ENCODE data around the gene MICAL3. TPM values are rescaled to one million over a fixed set of nuclear protein-coding genes. Genes with fewer than 3 reads are reported as not detected.

The MICAL3 gene
- total RNA-seq, 1 experiment from 2014 or later: 13.4 TPM

DNA sequence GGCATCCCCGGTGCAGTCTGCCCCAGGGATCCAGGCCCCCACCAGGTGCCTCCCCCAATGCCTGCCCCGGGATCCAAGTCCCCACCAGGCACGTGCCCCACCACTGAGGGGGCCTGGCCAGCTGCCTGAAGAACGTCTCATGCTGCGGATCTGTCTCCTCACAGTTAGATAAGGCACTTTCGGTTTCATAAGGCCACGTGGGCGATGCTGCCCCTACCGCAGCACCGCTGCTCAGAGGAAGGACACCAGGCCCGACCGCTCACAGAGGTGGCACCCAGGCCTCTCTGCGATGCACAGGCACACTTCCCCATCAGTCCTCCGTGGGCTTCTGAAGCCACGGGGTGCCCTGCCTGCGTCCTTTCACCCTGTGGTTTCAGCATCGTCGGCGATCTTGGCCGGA, 182.0 kb downstream of the MICAL3 start:
- DNase-seq (ENCODE audit: low spot score): no peak

DNA sequence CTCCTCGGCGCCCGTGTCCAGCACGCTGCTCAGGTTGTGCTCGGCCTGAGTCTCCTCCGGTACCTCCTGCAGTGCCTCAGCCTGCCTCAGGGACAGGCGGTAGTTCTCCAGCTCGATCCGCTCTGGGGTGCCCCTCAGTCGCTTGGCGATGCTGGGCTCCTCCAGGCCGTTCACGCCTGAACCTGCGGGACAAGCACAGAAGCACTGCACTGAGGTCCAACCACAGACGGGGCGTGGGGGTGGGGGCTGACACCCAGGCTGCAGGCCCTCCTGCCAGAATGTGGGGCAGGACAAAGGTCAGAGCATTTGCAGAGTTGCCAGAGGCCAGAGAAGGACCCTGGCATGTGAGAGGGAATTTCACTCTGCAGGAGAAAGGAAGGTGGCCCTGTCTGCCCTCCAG, 182.5 kb downstream of the MICAL3 start:
- no peak for DNase-seq (ENCODE audit: low spot score)

DNA sequence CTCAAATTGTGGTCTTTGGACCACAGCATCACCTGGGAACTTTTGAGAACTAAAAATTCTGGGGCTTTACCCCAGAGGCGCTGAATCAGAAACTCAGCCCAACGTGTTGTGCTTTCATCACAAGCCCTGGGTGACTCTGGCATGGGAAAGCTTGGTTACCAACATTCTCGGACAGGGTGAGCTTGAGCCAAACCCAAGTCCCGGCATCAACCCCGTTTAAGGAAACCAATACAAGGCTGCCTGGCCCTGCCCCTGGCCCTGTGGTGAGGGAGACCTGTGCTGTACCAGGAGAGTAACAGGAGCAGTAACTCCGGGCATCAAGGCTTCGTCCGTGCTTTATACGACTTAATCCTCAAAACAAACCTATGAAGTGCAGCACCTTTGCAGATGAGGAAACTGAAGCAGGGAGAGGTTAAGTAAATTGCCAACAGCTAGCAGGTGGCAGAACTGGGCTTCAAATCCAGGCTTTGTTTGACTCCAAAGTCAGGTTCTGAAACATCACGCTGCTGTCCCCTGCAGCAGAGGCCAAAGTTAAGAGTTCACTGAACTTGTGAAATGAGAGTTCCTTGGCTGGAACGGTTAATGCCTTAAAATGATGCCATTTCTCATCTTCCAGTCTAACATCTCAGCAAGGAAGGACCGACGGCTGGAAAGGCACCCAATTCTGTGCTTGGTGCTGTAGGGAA, 186.0 kb downstream of the MICAL3 start:
- no peak for DNase-seq (ENCODE audit: low spot score)

DNA sequence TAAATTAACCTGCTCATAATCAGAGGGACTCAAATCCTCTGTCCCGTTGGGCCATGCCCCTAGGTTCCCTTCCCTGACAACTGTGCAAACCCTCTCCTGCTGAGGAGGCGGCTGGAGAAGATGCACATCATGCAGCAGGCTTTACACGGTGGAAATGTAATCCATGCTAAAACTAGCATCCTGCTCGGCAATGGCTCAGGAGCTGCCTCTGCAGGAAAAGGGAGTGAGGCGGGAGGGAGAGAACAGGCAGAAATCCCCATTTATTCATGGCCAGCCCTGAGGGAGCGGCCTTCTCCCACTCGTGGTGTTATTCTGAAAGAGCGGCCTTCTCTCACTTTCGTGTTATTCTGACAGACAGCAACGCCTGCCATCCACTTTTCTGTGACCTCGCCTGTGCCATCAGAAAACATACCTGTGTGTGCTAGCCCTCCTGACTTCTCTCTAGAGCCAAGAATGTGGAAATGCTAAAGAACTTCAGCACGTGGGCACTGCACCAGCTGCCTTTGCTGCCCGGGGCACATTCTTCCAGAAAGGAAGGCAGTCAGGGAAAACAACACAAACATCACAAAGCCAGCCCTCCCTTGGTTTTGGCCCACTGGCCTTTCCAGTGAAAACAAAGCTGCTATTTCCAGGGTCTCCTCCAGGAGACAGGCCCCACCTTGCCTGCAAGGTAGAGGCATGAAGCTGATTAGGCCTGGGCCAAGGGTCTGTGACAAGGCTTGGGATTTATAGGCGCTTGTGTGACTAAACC, 187.2 kb downstream of the MICAL3 start:
- no peak for DNase-seq (ENCODE audit: low spot score)

DNA sequence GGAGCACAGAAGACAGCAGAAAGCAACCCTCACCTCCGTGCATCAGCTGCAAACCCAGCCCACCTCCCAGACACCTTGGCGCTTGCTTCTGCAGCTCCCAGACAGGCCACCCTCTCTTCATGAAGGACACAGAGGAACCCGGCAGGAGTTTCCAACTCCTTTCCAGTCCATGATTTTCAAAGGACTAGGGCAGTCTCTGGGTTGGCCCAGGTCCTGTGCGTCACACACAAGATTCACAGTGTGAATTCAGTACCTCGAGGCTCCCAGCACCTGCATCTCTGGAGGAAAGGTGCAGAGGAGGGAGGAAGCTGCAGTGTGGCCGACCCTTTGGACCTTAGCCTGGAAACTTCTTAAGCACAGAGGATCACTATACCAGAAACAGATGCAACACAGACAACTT, 189.1 kb downstream of the MICAL3 start:
- no peak for DNase-seq (ENCODE audit: low spot score)

DNA sequence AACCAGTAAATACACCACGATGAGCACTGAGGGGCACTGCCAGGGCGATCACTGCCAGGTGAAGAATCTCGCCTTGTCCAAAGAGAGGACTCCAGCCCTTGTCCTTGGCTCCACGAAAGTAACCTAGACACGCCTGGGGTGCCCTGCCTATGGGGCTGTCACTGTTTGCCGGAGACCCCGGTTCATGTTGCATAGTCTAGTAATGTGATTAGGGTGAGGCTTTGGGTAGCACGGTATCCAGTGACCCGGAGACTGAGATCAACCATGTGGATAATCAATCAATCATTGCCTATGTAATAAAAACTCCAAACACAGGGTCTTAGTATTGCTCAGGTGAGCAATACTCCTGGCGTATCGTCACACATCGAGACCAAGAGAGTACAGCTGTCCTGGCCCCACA, 190.9 kb downstream of the MICAL3 start:
- no peak for DNase-seq (ENCODE audit: low spot score)

DNA sequence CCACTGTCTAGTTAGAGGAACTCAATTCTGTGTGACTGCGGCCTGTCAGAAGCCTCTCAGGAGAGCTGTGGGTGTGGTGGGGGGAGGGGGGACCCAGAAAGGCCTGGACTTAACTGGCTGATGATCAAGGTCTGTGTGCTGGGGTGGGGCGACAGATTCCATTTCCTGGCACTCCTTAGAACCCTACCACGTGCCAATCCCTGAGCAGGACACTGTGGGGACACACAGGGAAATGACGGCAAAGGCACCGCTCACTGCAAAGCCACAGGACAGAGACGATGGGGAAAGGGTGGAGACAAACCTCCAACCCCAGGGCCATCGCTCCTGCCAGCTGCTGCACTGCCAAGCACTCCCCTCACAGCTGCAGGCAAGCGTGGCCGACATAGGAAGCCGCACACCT, 191.7 kb downstream of the MICAL3 start:
- no peak for DNase-seq (ENCODE audit: low spot score)

DNA sequence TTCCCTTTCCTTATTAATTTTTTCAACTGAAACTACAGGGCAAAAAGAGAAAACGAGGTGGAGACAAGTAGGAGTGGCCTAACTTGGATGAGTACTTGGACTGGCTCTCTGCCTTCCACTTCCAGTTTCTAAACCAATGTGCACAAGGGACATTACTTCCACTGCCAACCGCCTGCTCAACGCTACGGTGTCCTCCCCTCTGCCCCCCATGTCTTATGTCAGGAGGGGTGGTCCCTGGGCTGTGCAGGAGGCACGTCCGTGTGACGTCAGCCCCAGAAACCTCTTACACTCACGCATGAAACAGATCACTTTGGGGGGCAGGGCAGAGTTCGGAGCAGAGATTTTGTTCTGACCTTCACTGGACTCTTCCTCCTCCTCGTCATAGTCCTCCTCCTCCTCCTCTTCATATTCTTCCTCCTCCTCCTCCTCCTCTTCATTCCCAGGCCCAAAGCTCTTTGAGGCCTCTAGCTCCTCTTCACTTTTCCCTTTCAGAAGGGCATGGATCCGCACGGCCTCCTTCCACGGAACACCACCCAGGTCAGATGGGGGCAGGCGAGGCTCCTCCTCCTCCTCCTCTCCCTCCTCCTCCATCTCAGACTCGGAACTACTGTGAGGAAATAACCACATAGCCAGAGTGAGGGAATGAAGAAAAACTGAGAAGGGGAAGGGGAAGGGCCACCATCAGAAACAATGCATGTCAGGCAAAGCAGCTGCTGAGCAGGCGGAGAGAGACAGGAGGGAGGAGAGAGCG, 192.7 kb downstream of the MICAL3 start:
- DNase-seq (ENCODE audit: low spot score): no peak

DNA sequence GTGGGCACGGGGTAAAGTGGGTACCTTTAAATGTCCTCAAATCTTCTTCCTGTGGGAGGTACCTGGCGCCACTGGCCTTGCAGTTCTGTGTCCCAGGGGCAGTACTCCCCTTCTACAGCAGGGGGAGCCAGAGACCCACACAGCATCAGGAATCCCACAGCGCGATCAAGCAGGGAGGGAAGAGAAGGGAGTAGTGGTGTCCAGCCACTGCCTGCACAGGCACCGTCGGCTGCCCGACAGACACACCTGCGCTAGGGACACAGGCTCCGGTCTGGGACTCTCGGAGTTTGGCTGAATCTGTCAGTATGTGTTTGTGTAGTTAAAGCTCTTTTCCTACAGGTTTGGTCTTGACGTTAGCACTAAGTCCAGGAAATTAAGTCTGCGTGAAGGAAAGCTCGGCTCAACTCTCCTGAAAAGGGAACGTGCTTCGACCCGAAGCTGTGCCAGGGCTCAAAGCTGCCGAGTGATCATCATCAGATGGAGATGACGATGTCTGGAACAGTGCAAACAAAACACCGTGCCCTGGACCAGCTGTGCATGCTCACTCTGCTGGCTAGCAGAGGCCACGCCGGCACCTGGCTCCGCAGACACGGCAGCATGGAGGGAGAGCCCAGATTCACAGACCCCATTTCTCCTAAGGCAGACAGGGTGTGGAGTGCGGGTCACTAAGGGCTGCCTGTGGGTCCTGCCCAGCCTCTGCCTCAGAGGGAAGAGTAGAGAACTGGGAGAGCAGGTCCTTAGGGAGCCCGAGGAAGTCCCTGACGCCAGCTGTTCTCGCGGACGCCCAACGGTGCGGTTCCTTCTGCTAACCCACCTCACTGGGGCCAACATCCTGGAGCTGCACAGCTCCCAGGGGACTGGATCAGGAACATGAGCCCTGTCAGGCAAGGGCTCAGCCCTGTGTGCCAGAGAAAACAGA, 194.1 kb downstream of the MICAL3 start:
- peak; percentile 51 for DNase-seq (ENCODE audit: low spot score)

DNA sequence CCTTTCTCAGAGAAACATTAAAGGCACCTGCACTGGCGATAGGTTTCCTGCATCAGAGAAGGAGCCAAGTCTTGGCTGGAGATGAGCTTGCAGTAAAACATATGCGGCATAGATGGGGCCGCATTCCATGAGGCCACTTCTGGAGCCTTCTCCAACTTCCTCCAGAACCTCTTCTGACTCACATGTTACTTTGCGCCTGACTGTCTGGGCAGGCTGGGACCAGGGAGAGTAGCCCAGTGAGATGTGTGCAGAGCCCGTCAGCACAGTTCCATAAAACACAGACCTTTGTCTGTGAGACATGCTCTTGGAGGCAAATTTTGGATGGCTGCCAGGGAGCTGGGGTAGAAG, 194.7 kb downstream of the MICAL3 start:
- DNase-seq (ENCODE audit: low spot score): no peak

DNA sequence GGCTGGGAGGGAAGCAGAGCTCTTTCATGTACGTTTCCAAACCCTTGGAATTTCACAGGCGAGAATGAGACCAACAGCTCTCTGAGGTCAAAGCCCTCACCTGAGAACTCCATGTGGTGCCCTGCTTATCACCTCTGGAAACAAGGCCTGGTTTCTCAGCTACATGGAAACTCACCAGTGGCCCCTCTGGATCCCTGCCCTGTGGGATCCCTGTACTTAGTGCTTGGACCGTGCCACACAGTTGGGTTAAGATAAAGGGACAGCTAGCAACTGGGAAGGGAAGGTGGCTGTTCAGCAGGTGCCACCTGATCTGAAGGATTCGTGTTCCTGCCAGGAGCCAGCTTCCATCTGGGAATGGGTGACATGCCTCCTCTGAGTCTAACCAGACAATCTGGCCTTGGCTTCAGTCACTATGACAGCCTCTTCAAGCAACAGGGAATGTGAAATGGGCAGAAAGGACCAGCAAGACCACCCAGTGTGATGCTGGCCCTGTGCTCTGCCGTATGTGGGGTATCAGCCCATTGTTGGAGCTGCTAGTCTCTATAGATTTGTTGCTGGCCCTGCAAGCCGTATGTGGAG, 195.8 kb downstream of the MICAL3 start:
- no peak for DNase-seq (ENCODE audit: low spot score)

DNA sequence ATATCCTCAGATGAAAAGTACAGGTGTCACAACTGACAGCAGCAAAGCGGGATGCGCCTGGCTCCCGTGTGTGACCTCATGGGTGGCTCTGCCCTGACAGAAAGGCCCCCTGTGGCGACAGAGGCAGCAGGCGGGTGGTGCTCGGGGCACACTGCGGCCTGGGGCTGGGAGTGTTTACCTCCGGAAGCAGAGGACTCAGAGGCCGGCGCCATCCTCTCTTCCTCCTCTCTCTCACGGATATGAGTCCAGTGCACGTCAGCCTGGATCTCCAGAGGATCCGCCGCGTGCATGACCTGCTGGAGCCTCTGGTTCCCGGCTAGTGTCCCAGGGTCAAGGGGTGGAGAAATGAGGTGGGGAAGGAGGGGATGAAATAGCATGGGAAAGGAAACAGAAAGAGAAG, 196.9 kb downstream of the MICAL3 start:
- DNase-seq (ENCODE audit: low spot score): no peak

DNA sequence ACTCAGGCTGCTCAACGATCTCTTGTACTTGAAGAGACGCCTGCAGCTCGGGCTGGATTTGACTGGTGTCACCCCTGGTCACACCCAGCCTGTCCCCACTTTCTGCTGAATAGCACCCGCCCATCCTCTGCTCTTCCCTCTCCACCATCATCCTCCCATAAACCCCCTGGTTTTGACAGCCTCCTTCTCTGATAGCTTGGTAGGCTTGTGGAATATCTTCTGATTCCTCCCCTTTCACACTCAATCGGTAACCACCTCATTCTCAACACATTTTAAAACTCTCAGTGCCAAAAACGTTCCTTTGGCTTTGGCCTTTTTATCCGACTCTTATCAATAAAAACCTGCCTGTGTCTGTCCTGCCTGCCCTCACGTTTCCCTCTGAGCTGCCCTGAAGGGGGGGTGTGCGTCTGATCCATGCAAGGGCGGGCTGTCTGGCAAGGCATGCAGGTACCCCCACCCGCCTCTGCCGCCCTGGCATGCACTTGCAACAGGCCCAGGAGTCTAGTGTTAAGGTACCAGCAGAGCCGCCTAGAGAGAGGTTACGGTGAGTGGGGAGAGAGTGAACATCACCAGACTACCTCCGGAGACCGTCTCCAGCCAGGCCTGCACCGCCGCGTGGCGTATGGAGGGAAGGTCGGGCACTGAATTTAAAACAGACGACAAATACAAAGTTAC, 198.3 kb downstream of the MICAL3 start:
- DNase-seq (ENCODE audit: low spot score): no peak

DNA sequence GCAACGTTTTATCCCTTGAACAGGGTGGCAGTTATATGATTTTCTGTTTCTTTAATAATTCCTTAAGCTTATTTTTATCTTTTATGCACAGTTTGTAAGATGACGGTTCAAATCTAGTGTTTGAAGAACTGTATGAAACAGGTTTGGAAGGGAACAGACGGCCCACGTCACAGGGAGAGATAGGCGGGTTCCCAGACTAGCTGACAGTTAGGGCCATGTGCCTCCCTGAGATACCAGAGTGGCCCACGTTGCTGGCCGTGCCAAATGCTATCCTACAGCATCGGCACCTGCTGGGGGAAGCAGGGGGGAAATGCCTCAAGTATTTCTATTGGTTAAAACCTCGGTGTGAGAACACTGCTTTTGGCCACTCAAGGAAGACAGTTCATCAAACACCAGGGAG, 199.9 kb downstream of the MICAL3 start:
- no peak for DNase-seq (ENCODE audit: low spot score)

DNA sequence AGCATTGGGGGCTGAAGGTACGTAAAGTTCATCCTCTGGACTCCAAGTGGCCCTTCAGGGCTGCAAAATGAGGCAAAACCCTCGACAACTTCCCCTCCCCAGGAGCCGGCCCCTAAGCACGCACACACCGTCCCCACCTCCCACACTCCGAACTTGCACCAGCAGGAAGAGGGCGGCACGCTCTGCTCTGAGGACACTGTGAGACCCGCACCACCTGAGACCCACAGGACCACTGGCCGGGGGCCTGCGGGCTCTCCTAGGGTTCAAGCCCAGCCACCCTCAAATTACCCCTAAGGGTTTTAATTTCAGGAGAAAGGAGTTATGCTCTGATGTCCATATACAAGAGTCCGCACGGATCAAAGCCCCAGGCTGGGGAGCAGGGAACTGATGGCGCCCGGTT, 200.4 kb downstream of the MICAL3 start:
- DNase-seq (ENCODE audit: low spot score): no peak

DNA sequence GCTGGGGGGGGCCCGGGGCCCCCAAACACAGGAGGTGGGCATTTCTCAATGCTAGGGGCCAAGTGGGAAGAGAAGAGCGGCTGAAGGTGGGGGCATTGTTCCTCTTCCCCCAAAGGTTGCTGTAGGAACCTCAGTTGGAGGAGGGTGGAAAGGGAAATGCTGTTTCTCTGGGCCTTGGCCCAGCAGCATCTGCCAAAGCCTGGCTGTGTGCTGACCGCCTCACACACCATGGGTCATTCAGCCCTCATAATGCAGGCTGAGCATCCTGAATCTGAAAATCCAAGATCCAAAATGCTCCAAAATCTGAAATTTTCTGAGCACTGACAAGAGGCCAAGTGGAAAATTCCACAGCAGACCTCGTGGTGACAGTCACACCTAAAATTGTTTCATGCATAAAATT, 201.1 kb downstream of the MICAL3 start:
- DNase-seq (ENCODE audit: low spot score): no peak

DNA sequence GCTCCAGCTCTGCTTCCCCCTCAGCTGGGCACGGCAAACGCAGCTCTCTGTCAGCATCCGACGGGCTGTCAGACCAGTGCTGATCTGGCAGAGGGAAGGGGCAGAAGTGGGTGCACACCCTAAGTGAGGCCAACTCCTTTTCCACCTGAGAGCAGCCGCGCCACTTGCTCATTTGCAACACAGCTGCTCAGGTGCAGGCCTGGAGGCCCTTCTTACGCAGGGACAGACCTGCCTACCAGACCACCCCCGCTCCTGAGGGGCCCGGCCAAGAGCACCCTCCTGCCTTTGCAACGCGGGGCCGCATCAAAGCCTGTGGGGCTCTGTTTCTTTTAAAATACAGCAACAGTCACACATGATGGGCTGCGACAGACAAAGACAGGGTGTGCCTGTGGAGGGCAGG, 202.3 kb downstream of the MICAL3 start:
- DNase-seq (ENCODE audit: low spot score): no peak

DNA sequence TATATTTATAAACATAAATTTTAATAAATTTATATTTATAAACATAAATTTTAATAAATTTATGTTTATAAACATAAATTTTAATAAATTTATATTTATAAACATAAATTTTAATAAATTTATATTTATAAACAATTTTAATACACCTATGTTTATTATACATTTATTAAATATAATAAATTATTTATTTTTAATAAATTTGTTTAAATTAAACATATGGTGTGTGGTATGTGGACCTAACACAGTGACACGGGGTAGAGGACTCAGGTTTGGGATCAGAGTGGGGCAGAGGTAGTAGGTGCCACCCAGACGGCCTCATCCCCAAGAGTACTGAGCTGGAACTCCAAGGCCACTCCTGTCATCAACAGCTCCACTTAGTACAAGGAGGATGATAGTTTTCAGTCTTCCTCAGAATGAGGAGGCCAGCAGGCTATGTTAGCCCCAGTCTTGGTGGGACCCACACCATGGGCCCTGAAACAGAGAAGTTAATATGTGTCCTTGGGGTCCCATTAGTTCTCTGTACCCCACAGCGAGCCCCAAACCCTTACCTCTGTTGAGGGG, 203.4 kb downstream of the MICAL3 start:
- DNase-seq (ENCODE audit: low spot score): no peak

DNA sequence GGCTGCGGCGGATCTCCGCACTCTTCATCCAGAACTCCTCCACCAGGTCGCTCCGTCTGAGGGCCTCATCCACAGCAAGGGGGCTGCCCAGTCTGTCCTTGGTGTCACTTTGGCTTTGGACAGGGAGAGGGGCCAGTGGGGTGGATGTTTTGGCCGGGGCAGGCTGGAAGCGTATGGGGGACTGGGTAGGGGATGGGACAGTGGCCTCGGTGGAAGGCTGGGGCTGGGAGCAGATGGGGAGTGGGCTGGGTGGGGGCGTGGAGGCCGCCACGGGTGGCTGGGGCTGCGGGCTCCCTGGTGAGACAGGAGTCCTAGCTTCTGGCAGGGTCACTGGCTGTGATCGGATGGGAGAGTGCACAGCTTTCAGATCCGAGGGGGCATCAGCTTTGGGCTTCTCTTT, 205.7 kb downstream of the MICAL3 start:
- no peak for DNase-seq (ENCODE audit: low spot score)

DNA sequence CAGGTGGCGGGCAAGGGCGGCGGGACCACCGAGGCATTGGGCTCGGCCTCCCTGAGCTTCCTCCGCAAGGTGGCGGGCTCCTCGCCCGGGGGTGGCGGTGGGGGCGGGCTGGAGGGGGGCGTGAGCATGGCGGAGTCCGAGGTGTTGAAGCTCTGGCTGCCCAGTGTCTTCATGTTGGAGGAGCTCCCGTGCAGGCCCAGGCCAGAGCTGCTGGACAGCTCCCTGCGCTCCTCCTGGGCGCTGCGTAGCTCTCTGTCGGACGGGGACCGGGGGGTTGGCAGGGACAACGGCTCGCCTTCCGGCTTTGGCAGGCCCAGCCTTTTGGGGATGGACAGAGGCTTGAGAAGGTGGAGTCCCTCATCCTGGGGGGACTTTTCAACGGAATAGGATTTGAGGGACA, 206.2 kb downstream of the MICAL3 start:
- DNase-seq (ENCODE audit: low spot score): no peak
